LoVo (cell line): ENCODE measurements around the gene CT47A1.
"Not testable (repeated sequence)": the region's sequence is repeated elsewhere in the genome, so short reads cannot be mapped to it uniquely, and the experiment has no call there.

Experiments
- DNase-seq: peaks from one replicate; pipeline ENCODE4 v3.0.0-alpha.2; 2016; ENCODE audit warnings: low spot score

CT47A1 gene

DNA sequence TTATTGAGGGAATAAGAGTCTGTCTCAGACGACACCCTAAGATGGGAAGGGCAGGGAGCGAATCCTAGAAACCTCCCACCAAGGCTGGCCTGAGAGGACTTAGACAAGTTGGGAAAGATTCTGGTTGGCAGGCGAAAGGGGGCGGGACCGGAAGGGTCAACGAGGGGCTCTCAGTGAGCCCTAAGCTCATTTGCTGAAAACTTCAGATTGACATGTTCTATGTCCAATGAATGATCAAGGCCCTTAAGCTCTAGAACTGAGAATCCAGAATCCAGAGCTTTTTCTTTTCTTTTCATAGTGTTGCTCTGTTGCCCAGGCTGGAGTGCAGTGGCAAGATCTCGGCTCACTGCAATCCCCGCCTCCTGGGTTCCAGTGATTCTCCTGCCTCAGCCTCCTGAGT lies at the start of gene CT47A1:
TSS of gene CT47A1 (minus strand) at position 101 of the 400 bp plus-strand sequence. CDS start 231 bp downstream, outside the sequence.
- not testable (repeated sequence) for DNase-seq

DNA sequence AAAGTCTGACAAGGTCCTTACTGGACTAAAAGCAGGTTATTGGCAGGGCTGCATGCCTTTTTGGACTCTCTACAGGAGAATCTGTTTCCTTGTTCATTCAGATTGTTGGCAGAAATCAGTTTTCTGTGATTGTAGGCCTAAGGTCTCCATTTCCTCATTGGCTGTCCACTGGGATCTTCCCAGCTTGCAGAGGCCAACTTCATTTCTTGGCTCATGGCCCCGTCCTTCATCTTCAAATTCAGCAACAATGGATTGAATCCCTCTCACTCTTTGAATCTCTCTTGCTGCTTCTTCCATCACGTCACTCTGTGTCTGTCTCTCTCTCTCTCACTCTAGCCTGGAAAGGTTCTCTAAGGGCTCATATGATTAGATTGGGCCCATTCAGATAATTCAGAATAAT lies 47.0 kb upstream of the CT47A1 start:
- no peak for DNase-seq

DNA sequence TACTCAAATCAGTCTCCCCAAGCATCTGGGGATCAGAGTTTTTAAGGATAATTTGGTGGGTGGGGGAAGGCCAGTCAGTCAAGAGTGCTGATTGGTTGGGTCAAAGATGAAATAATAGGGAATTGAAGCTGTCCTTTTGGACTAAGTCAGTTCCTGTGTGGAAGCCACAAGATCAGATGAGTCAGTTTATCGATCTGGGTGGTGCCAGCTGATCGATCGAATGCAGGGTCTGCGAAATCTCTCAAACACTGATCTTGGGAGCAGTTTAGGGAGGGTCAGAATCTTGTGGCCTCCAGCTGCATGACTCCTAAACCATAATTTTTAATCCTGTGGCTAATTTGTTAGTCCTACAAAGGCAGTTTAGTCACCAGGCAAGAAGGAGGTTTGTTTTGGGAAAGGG lies 44.5 kb upstream of the CT47A1 start:
- no peak for DNase-seq

DNA sequence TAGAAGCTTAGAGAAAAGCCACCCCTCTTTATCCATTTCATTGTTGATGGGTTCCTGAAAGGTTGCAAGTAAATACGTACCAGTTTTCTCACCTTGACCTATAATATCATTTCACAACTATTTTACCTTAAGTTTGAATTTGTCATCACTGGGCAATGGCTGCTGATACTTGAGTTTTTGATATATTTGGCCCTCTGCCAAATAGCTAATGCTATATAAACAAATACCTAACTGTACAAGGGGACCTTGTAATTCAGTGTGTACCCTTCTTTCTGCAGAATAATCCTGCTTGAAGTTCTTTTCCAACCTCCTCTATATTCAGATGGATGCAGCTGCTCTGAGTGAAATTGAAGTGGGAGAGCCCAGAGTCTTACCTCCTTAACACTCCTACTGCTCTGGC lies 42.9 kb upstream of the CT47A1 start:
- no peak for DNase-seq

DNA sequence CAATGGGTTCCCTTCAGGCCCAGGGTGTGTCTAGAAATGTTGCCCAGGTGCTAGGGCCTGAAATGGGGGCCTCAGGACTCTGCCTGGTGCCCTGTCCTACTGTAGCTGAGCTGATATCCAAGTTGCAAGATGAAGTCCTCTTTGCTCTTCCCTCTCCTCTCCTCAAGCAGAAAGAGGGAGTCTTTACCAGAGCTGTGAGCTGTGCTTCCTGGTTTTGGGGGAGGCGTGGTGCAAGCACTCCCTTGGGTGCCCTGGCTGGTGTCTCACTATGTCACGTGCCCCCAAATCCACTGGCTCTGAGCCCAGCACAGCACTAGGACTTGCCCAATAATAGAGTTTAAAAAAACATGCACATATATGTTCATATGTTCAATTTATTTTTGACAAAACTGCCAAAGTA lies 29.3 kb upstream of the CT47A1 start:
- no peak for DNase-seq

DNA sequence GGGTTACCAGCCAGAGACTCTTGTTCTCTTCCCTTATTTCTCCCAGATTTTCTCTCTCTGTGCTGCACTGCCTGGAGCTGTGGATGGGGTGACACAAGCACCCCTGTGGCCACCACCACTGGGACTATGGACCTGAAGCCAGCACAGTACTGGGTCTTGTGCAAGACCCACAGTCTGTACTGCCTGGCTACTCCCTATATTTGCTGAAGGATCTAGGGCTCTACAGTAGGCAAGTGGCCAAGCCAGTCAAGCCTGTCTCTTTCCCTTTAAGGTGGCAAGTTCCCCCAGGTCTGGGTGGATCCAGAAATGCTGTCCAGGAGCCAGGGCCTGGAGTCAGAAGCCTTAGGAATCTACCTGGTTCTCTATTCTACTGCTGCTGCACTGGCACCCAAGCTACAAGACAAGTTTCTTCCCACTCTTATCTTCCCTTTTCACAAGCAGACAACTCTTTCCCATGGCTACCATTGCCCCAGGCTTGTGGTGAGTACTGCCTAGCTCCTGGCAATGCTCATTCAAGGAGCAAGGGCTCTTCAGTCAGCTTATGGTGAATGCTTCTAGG lies 28.4 kb upstream of the CT47A1 start:
- DNase-seq = no peak

DNA sequence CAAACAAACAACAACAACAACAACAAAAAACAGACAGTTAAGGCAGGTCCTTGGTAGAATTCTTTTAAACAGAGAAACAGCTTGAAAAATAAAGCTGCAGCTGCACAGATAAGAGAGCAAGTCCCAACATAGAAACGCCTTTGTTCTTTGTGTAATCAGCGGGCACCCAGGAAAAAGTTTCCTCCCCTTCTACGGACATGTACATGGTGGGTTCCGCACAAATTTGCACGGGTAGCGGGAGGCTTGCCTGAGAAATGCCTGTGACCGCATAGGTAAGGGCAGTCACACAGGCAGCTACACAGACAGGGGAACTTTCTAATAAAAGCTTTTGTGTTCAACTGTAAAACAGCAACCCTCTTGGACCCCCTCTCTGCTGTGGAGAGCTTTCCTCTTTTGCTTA lies 25.7 kb upstream of the CT47A1 start:
- no peak for DNase-seq

DNA sequence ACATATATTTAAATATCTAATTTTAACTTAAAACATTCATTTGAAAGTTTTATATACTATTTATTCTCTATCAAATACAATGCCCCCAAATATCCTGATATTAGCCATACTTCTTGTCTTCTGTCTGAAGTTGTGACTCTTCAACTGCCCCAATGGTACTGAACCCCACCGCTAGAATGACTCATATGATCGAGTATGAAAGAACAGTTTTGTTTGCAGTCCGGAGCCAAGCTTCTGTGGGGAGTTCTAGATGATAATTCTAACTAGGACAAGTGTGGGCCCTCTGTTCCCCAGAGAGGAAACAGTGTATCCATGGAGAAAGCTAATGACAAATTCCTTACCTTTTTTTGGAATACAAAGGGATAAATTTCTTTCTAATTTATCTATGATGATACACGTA lies 24.7 kb upstream of the CT47A1 start:
- no peak for DNase-seq

DNA sequence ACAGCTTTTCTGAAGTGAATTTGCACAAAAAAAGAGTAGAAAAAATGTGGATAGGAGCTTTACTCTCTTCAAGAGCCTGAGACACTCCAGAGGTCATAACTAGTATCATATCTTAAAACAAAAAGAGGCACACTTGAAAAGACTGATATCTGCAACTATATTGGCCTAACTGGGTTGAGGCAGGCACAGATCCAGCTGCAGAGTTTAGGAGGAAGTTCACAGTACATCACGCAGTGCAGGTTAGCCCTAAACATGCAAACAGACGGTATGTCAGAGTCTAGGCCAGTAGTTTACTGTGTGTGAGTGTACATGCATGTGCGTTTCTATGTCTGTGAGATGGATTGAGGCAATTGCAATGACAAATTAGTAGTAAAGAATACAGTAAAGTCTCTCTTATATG lies 24.2 kb upstream of the CT47A1 start:
- no peak for DNase-seq

DNA sequence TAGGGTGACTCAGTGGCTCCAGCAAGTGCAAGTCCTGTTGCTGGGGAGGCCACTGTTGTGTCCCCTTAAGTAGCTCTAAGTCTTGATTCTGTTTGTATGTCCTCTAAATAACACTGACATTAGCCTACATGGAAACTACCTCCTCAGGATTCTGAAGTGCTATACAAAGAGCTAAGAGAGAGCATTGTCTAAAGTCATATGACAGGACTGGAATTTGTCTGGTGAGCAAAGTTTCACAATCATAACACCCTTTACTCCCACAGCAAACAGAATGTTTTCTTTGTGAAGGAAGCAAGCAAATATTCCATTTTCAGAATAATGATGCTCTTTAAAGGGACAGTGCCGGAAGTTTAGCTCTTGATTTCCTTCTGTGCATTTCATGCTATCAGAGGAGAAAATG lies 23.4 kb upstream of the CT47A1 start:
- no peak for DNase-seq

DNA sequence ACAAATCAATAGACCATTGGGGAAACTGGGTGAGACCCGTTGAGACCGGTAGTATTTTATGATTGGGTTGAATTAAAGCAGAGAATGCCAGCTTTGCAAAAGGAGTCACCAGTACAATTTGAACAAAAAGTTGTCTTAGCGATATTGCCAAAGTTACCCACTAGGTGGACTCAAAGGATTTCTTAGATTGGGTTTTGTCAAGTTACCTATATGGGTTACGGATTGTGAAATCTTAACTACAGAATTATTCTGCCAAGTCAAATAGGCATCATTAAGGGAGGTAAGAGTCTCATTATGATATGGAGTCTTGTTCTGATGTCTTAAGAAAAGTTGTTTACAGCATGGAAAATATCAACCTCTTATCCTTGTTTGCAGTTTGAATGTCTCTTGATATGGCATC lies 15.0 kb upstream of the CT47A1 start:
- peak; percentile 1 for DNase-seq

DNA sequence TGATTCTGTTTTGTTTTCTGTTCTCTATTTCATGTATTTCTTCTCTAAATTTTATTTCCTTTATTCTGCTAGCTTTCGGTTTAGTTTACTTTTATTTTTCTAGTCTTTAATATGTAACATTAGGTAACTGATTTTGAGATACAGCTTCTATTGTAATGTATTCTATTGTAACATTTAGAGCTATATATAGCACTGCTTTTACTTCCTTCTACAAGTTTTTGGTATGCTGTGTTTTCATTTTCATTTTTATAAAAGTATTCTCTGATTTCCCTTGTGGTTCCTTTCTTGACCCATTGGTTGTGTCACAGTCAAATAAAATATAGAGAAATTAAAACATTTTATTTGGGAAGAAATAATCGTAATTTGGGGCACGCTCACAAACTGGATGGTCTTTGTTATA lies 13.9 kb upstream of the CT47A1 start:
- no peak for DNase-seq

DNA sequence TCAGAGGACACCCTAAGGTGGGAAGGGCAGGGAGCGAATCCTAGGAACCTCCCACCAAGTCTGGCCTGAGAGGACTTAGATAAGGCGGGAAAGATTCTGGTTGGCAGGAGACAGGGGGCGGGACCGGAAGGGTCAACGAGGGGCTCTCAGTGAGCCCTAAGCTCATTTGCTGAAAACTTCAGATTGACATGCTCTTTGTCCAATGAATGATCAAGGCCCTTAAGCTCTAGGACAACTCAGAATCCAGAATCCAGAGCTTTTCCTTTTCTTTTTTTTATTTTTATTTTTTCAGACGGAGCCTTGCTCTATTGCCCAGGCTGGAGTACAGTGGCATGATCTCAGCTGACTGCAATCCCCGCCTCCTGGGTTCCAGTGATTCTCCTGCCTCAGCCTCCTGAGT lies 29.1 kb downstream of the CT47A1 start, which contains the start of gene CT47A7:
TSS of gene CT47A7 (minus strand) at position 101 of the 400 bp plus-strand sequence. CDS start 255 bp downstream, outside the sequence.
- DNase-seq = not testable (repeated sequence)
